H9 (cell line): Measurements from ENCODE around the gene PHF20. TPM values are rescaled to one million over a fixed set of nuclear protein-coding genes. Genes with fewer than 3 reads are reported as not detected.

ENCODE experiments used
- DNase-seq: peaks from one replicate; pipeline ENCODE4 v3.0.0-alpha.2; 2017
- H2AFZ ChIP-seq: one replicate; pipeline ENCODE4 v1.6.1; 2013; ENCODE audit warnings: mild to moderate bottlenecking, low read length, control low read depth, moderate library complexity
- H2AK5ac ChIP-seq: 2 replicates; pipeline ENCODE4 v1.6.1; 2013; ENCODE audit warnings: low read length, control low read depth, mixed read lengths; ENCODE audit not compliant: insufficient read length
- H2BK120ac ChIP-seq: one replicate; pipeline ENCODE4 v1.6.1; 2013; ENCODE audit warnings: low read depth, mild to moderate bottlenecking, low read length, control low read depth, inconsistent platforms; ENCODE audit not compliant: poor library complexity, severe bottlenecking
- H2BK12ac ChIP-seq: 2 replicates; pipeline ENCODE4 v1.6.1; 2013; ENCODE audit warnings: low read length, control low read depth, mixed read lengths, low read depth; ENCODE audit not compliant: insufficient read length
- H2BK15ac ChIP-seq: 2 replicates; pipeline ENCODE4 v1.6.1; 2013; ENCODE audit warnings: low read depth, low read length, control low read depth
- H2BK20ac ChIP-seq: one replicate; pipeline ENCODE4 v1.6.1; 2013; ENCODE audit warnings: low read depth, mild to moderate bottlenecking, low read length, control low read depth, inconsistent platforms; ENCODE audit not compliant: poor library complexity, severe bottlenecking
- H2BK5ac ChIP-seq: 2 replicates; pipeline ENCODE4 v1.6.1; 2013; ENCODE audit warnings: low read length, control low read depth, mixed read lengths; ENCODE audit not compliant: insufficient read length
- H3K14ac ChIP-seq: 2 replicates; pipeline ENCODE4 v1.6.1; 2013; ENCODE audit warnings: low read length, control low read depth; ENCODE audit not compliant: insufficient read depth
- H3K18ac ChIP-seq: 2 replicates; pipeline ENCODE4 v1.6.1; 2013; ENCODE audit warnings: low read depth, mild to moderate bottlenecking, mixed read lengths, low read length, control low read depth; ENCODE audit not compliant: insufficient read length
- H3K23ac ChIP-seq: 2 replicates; pipeline ENCODE4 v1.6.1; 2013; ENCODE audit warnings: low read length, control low read depth, mixed read lengths, low read depth; ENCODE audit not compliant: insufficient read length
- H3K23me2 ChIP-seq: 2 replicates; pipeline ENCODE4 v1.6.1; 2013; ENCODE audit warnings: low read depth, mild to moderate bottlenecking, mixed read lengths, low read length, control low read depth; ENCODE audit not compliant: insufficient read length, poor library complexity, severe bottlenecking
- H3K27ac ChIP-seq: 2 replicates; pipeline ENCODE4 v1.5.1; 2013; ENCODE audit warnings: low read length, control low read depth, mixed read lengths, low read depth; ENCODE audit not compliant: insufficient read length
- H3K27me3 ChIP-seq: 2 replicates; pipeline ENCODE4 v1.6.1; 2013; ENCODE audit warnings: low read length, control low read depth, inconsistent platforms; ENCODE audit not compliant: insufficient read depth
- H3K4ac ChIP-seq: 2 replicates; pipeline ENCODE4 v1.6.1; 2013; ENCODE audit warnings: low read depth, mild to moderate bottlenecking, control low read depth, inconsistent platforms, low read length, moderate library complexity
- H3K4me1 ChIP-seq: 2 replicates; pipeline ENCODE4 v1.6.1; 2013; ENCODE audit warnings: low read length, control low read depth, inconsistent platforms; ENCODE audit not compliant: insufficient read depth
- H3K4me2 ChIP-seq: 2 replicates; pipeline ENCODE4 v1.6.1; 2013; ENCODE audit warnings: low read length, control low read depth, mixed read lengths; ENCODE audit not compliant: insufficient read length, insufficient read depth
- H3K56ac ChIP-seq: 2 replicates; pipeline ENCODE4 v1.6.1; 2013; ENCODE audit warnings: low read depth, mild to moderate bottlenecking, mixed read lengths, low read length, control low read depth; ENCODE audit not compliant: insufficient read length
- H3K79me1 ChIP-seq: 2 replicates; pipeline ENCODE4 v1.6.1; 2013; ENCODE audit warnings: low read depth, mild to moderate bottlenecking, moderate library complexity, low read length, control low read depth, inconsistent platforms; ENCODE audit not compliant: insufficient read depth, poor library complexity, severe bottlenecking
- H3K79me2 ChIP-seq: 2 replicates; pipeline ENCODE4 v1.6.1; 2013; ENCODE audit warnings: low read length, control low read depth, inconsistent platforms; ENCODE audit not compliant: insufficient read depth
- H3K9ac ChIP-seq: 2 replicates; pipeline ENCODE4 v1.6.1; 2013; ENCODE audit warnings: low read length, control low read depth, mixed read lengths; ENCODE audit not compliant: insufficient read length; ENCODE audit errors: extremely low read depth
- H3K9me3 ChIP-seq: one replicate; pipeline ENCODE4 v1.6.1; 2013; ENCODE audit warnings: low read depth, low read length, inconsistent platforms; ENCODE audit not compliant: control insufficient read depth
- H3T11ph ChIP-seq: one replicate; pipeline ENCODE4 v1.6.1; 2013; ENCODE audit warnings: mild to moderate bottlenecking, low read length, control low read depth, inconsistent platforms
- H4K20me1 ChIP-seq: one replicate; pipeline ENCODE4 v1.6.1; 2013; ENCODE audit not compliant: control insufficient read depth, insufficient read length, insufficient read depth
- H4K5ac ChIP-seq: 2 replicates; pipeline ENCODE4 v1.6.1; 2013; ENCODE audit warnings: low read depth, mild to moderate bottlenecking, mixed read lengths, low read length, control low read depth; ENCODE audit not compliant: insufficient read length
- H4K8ac ChIP-seq: replicated peaks from 2 replicates; pipeline ENCODE4 v1.6.1; 2013; ENCODE audit warnings: low read length, control low read depth, mixed read lengths, low read depth; ENCODE audit not compliant: insufficient read length
- H4K91ac ChIP-seq: 2 replicates; pipeline ENCODE4 v1.6.1; 2013; ENCODE audit warnings: low read depth, mild to moderate bottlenecking, moderate library complexity, mixed read lengths, low read length, control low read depth; ENCODE audit not compliant: insufficient read length
- H3K27ac Mint-ChIP-seq, 3 experiments: 2 replicates in 2 of 3; 3 replicates in 1 of 3; pipeline ENCODE4 v1.8.0; 2020 to 2021; ENCODE audit warnings: mixed read lengths in 3 of 3, mild to moderate bottlenecking in 1 of 3, moderate library complexity in 1 of 3
- H3K27me3 Mint-ChIP-seq: 2 replicates; pipeline ENCODE4 v1.8.0; 2021; ENCODE audit warnings: low read depth, mild to moderate bottlenecking, moderate library complexity, mixed read lengths
- H3K36me3 Mint-ChIP-seq, 3 experiments: 2 replicates in 2 of 3; 3 replicates in 1 of 3; pipeline ENCODE4 v1.8.0; 2020 to 2021; ENCODE audit warnings: low read depth in 3 of 3, mixed read lengths in 3 of 3; ENCODE audit not compliant: insufficient read depth in 1 of 3
- H3K4me1 Mint-ChIP-seq, 2 experiments: 2 replicates each; pipeline ENCODE4 v1.8.0; 2020; ENCODE audit warnings: mixed read lengths in 2 of 2
- H3K4me3 Mint-ChIP-seq, 2 experiments: 2 replicates in 1 of 2; 3 replicates in 1 of 2; pipeline ENCODE4 v1.8.0; 2020 to 2021; ENCODE audit warnings: mild to moderate bottlenecking in 2 of 2, mixed read lengths in 2 of 2, moderate library complexity in 1 of 2
- H3K9me3 Mint-ChIP-seq, 2 experiments: 2 replicates in 1 of 2; 3 replicates in 1 of 2; pipeline ENCODE4 v1.8.0; 2020; ENCODE audit warnings: mild to moderate bottlenecking in 2 of 2, mixed read lengths in 2 of 2, moderate library complexity in 1 of 2
- WGBS: extraction: QIAGEN DNeasy Blood & Tissue Kit; methylation state at CpG from one replicate; pipeline ENCODE4 v1.1.7; 2013; ENCODE audit warnings: missing lambda C conversion rate, low lambda C conversion rate, mixed read lengths; ENCODE audit not compliant: insufficient read length; ENCODE audit errors: extremely low coverage; 5-methylcytosine and 5-hydroxymethylcytosine counted together
- total RNA-seq: library from RNA; stranded (reverse); gene quantifications from 2 replicates; pipeline ENCODE4 v1.2.1, GENCODE V29; 2021
- TF ChIP-seq, protein P1 (sequence below): fragments of 200-600 bp; sonication (generic); conservative IDR thresholded peaks from 3 replicates; pipeline ENCODE4 v1.8.0; 2021; ENCODE audit warnings: antibody characterized with exemption, mild to moderate bottlenecking

Gene PHF20
- total RNA-seq, 1 experiment from 2014 or later, result 50.3 TPM

DNA sequence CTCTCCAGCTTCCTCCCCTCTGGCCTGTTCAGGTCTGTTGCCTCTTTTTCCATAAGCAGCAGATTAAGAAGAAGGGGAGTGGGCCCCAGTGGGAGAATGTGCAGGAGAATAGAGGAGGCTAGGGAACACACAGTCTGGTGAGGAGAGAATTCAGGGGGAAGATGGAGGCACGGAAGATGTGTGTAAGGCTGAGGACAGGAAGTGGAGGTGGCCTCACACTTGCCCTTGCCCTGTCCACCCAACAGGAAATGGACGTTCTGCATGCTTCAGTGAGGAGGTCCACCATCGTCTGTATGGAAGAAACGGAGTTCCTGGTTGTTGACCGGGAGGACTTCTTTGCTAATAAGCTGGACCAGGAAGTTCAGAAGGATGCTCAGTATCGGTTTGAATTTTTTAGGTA, 212.6 kb downstream of the PHF20 start:
- WGBS, result no CpG with 5 or more reads among the region's 6 CpGs

More for the DNA sequence above, 212.6 kb downstream of the PHF20 start:
- Histone ChIP-seq H3K4ac (no peak overlapping the region), H2BK5ac (no peak overlapping the region), H3K79me1 (no peaks in the 10 kb centered on the region), H3K27me3 (no peaks in the 10 kb centered on the region), H3K23ac (no peak overlapping the region), H2BK120ac (no peak overlapping the region), H2AFZ (no peak overlapping the region), H2BK12ac (no peak overlapping the region), H3T11ph (no peak overlapping the region), H3K9ac (no peak overlapping the region), H3K27ac (no peak overlapping the region), H3K79me2 (no peaks in the 10 kb centered on the region), H2BK20ac (no peak overlapping the region), H3K9me3 (no peaks in the 10 kb centered on the region), H3K4me2 (no peak overlapping the region), H3K14ac (no peak overlapping the region), H3K56ac (no peak overlapping the region), H4K5ac (no peak overlapping the region), H3K4me1 (no peaks in the 10 kb centered on the region), H4K8ac (no peak overlapping the region), H3K23me2 (no peaks in the 10 kb centered on the region), H4K91ac (no peak overlapping the region), H2BK15ac (no peak overlapping the region), H2AK5ac (no peak overlapping the region), H3K18ac (no peak overlapping the region), H4K20me1 (no peaks in the 10 kb centered on the region)
- H3K36me3 Mint-ChIP-seq, result no peaks in the 10 kb centered on the region
- no peaks in the 10 kb centered on the region for H3K9me3 Mint-ChIP-seq
- peaks cover 17% of the 10 kb centered on the region for H3K27me3 Mint-ChIP-seq
- no peak overlapping the region for H3K27ac Mint-ChIP-seq
- no peak for DNase-seq
- TF ChIP-seq, protein P1, sequence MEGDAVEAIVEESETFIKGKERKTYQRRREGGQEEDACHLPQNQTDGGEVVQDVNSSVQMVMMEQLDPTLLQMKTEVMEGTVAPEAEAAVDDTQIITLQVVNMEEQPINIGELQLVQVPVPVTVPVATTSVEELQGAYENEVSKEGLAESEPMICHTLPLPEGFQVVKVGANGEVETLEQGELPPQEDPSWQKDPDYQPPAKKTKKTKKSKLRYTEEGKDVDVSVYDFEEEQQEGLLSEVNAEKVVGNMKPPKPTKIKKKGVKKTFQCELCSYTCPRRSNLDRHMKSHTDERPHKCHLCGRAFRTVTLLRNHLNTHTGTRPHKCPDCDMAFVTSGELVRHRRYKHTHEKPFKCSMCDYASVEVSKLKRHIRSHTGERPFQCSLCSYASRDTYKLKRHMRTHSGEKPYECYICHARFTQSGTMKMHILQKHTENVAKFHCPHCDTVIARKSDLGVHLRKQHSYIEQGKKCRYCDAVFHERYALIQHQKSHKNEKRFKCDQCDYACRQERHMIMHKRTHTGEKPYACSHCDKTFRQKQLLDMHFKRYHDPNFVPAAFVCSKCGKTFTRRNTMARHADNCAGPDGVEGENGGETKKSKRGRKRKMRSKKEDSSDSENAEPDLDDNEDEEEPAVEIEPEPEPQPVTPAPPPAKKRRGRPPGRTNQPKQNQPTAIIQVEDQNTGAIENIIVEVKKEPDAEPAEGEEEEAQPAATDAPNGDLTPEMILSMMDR, result no peak
- H3K4me3 Mint-ChIP-seq, result no peak overlapping the region
- H3K4me1 Mint-ChIP-seq, result peaks cover 3% of the 10 kb centered on the region in 2 experiments; a peak in 3 of 4 replicates
